Heart right ventricle (tissue), 16 donors: ENCODE results near the gene SND1. TPM values are rescaled to one million over a fixed set of nuclear protein-coding genes. Genes with fewer than 3 reads are reported as not detected.

ENCODE experiments used
- ATAC-seq, 8 donors: fragments of 200-7000 bp; cut with Tn5 transposase; one replicate each; pipeline ENCODE4 v1.9.1; 2020; ENCODE audit warnings: mild to moderate bottlenecking in 8 of 8, moderate library complexity in 8 of 8, moderate number of reproducible peaks in 1 of 8
- DNase-seq, 2 donors: peaks; one replicate each; pipeline ENCODE4 v3.0.0-alpha.2; 2020
- H3K27ac ChIP-seq, 10 donors: fragments of 200-600 bp; sonication (generic) in 2 of 10; one replicate each; pipeline versions ENCODE4 v1.5.0 to v1.8.0; 2020 to 2022; ENCODE audit warnings: mild to moderate bottlenecking in 3 of 10
- H3K27me3 ChIP-seq, 7 donors: fragments of 200-600 bp; one replicate each; pipeline ENCODE4 v1.8.0; 2021 to 2022; ENCODE audit warnings: mild to moderate bottlenecking in 2 of 7
- H3K36me3 ChIP-seq, 9 donors: fragments of 200-600 bp; sonication (generic) in 1 of 9; one replicate each; pipeline versions ENCODE4 v1.5.0 to v1.8.0; 2020 to 2022; ENCODE audit warnings: mild to moderate bottlenecking in 2 of 9
- H3K4me1 ChIP-seq, 9 donors: fragments of 200-600 bp; sonication (generic) in 1 of 9; one replicate each; pipeline versions ENCODE4 v1.5.0 to v1.8.0; 2020 to 2022; ENCODE audit warnings: mild to moderate bottlenecking in 4 of 9
- H3K4me3 ChIP-seq, 10 donors: fragments of 200-600 bp; sonication (generic) in 2 of 10; one replicate each; pipeline versions ENCODE4 v1.5.0 to v1.8.0; 2020 to 2022; ENCODE audit warnings: mild to moderate bottlenecking in 7 of 10, moderate library complexity in 2 of 10
- H3K9me3 ChIP-seq, 11 donors: fragments of 200-600 bp in 10 of 11; sonication (generic) in 2 of 11; one replicate each; pipeline versions ENCODE4 v1.5.0 to v1.8.0; 2013 to 2022; ENCODE audit warnings: mild to moderate bottlenecking in 2 of 11, control low read depth in 1 of 11, moderate library complexity in 1 of 11
- WGBS, 2 donors: extraction: QIAGEN DNeasy Blood & Tissue Kit; methylation state at CpG; one replicate each; pipeline ENCODE4 v1.1.7; 2013; ENCODE audit warnings: inconsistent platforms in 1 of 2; 5-methylcytosine and 5-hydroxymethylcytosine counted together
- intact Hi-C, 10 donors: fragments of 100-400 bp; cut with DNase I; formaldehyde crosslinking; loops; one replicate each; pipeline versions ENCODE4 v1.11.1 to v1.14.2; 2022
- polyA plus RNA-seq, 2 donors: library from polyadenylated mRNA; stranded (reverse); fragments of 200-250 nt; gene quantifications; one replicate each; pipeline ENCODE4 v1.2.3, GENCODE V29; 2013
- total RNA-seq, 10 donors: library from RNA; stranded (reverse); fragmentation: NEBNext Ultra II Directional in 3 of 10; extraction: Animal tissue kit (Norgen Biotek cat#: 25700) in 3 of 10; gene quantifications; one replicate each; pipeline versions ENCODE4 v1.2.1 to v1.2.4, GENCODE V29; 2021 to 2023
- TF ChIP-seq, protein P1 (sequence below), 9 donors: fragments of 200-600 bp; sonication (generic) in 2 of 9; IDR thresholded peaks; one replicate each; pipeline versions ENCODE4 v1.5.0 to v1.8.0; 2021 to 2022; ENCODE audit warnings: antibody characterized with exemption in 9 of 9, mild to moderate bottlenecking in 5 of 9, moderate library complexity in 1 of 9
- donor health status: Arrhythmogenic right ventricular cardiomyopathy.
- donor health status: ischemic (EF 13 %, LVEDD 7.1; RV severe dilation, severe dysfunction).
- donor health status: healthy with polysubstance abuse.
- donor health status: DM: no; HTN: yes; CAD: no.
- donor health status: DM: no; HTN: no; CAD: no.
- donor health status: ischemic (EF 25% LVEDD 6.9; RV normal size, moderate dysfunction).
- donor health status: ischemic (EF 25% LVEDD 5.7; RV mildly dilated, moderate dysfunction).
- donor health status: healthy.
- donor health status: DM: yes; HTN: yes; CAD: no.
- donor health status: Ischemic cardiomyopathy.
- donor health status: ischemic (EF 35%, LVEDD 5.7; RV mildly dilated, moderate dysfunction).
- donor health status: nonischemic (EF 11% LVEDD 7.7; RV severe dilation, severe dysfunction).
- donor health status: DM: yes; HTN: yes; CAD: no.
- donor health status: PGD.
- donor health status: ischemic (EF 29% LVEDD 5.4; RV normal size, mild dysfunction).
- donor health status: nonischemic (EF 23%, LVEDD 6.1; RV moderate dilation, normal function).

The SND1 gene
- total and polyA plus RNA-seq, 12 donors: 39.9 to 107 (median 80.8) TPM

DNA sequence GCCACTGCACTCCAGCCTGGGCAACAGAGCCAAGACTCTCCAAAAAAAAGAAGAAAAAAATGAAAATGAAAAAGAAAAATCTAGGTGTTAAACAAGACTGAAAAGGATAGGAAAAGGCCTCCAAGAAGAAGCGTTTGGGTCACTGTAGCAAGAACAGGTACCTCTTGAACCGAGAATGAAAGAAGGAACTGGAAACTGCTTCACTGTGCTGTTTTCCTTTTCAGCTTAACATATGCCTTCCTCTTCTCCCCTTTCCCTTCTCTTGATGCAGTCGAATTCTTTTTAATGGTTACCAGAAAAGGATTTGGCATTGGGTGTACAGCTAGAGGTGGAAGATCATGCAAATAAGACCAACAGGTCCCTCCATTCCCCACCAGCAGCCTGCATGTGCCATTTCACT lies 351.2 kb downstream of the SND1 start:
- WGBS, 2 donors: 86 to 92% methylated on average over 3 of the region's 3 CpGs
- TF ChIP-seq, protein P1, sequence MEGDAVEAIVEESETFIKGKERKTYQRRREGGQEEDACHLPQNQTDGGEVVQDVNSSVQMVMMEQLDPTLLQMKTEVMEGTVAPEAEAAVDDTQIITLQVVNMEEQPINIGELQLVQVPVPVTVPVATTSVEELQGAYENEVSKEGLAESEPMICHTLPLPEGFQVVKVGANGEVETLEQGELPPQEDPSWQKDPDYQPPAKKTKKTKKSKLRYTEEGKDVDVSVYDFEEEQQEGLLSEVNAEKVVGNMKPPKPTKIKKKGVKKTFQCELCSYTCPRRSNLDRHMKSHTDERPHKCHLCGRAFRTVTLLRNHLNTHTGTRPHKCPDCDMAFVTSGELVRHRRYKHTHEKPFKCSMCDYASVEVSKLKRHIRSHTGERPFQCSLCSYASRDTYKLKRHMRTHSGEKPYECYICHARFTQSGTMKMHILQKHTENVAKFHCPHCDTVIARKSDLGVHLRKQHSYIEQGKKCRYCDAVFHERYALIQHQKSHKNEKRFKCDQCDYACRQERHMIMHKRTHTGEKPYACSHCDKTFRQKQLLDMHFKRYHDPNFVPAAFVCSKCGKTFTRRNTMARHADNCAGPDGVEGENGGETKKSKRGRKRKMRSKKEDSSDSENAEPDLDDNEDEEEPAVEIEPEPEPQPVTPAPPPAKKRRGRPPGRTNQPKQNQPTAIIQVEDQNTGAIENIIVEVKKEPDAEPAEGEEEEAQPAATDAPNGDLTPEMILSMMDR (IDR thresholded peaks at IDR 0.05): no peak
- no peak for ATAC-seq
- intact Hi-C loops: no loop called here
- Histone ChIP-seq H3K27ac (peak overlapping the region in 1 of 10 donors; percentile 64), H3K4me3 (no peak overlapping the region), H3K27me3 (no peaks in the 10 kb centered on the region), H3K9me3 (no peaks in the 10 kb centered on the region), H3K36me3 (peaks cover 0 to 9% (median 0%) of the 10 kb centered on the region in 9 donors), H3K4me1 (peaks cover 2 to 69% (median 28%) of the 10 kb centered on the region in 9 donors)
- no peak for DNase-seq

DNA sequence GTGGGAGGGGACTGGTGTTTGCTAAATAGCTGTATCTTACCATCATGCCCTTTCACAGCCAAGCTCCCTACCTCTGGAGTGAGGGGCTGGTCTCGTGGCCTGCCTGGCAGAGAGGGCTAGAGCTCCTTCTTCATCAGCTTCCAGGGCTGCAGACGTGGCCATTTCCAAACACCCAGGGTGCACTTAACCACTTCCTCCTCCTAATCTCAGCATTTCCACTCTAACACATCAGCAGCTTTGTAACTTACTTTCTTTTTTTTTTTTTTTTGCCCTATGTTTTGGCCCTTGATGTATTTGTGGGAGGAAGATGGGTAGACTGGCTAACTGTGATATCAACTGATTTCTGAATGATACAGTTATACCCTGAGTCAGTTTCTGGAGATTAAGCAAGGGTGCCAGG lies 351.8 kb downstream of the SND1 start:
- H3K4me3 ChIP-seq: no peak overlapping the region
- H3K27me3 ChIP-seq: no peaks in the 10 kb centered on the region
- H3K4me1 ChIP-seq: peaks cover under 1 to 67% (median 28%) of the 10 kb centered on the region in 9 donors
- TF ChIP-seq, protein P1 (IDR thresholded peaks at IDR 0.05): no peak
- DNase-seq: no peak
- H3K9me3 ChIP-seq: no peaks in the 10 kb centered on the region
- peaks cover 0 to 3% (median 0%) of the 10 kb centered on the region in 9 donors for H3K36me3 ChIP-seq
- WGBS, 2 donors: 69% methylated on average over 2 of the region's 2 CpGs
- intact Hi-C loops: no loop called here
- peak overlapping the region in 1 of 10 donors; percentile 64 for H3K27ac ChIP-seq
- ATAC-seq: peak in 4 of 8 donors; percentile 29 to 49 (median 38)

DNA sequence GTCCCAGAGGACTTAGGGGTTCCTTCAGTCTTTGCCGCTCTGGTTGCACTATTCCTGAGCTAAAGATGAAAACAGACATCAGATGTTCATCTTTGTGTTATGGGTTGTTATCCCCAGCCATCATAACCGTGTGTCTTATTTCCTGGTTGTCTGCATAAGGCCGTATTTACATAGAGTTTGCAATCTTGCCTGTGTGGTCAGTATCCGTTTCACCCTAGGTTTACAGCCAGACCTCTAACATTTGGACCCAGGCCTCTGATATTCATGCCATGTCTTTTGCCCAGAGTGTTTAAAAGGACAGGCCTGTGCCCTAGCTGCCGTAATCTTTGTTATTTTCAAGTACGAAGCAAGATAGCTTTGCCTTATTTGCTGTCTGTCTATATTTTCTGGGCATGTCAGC lies 352.6 kb downstream of the SND1 start:
- Histone ChIP-seq H3K27me3 (no peaks in the 10 kb centered on the region), H3K27ac (peak overlapping the region in 1 of 10 donors; percentile 64), H3K36me3 (peaks cover 0 to 3% (median 0%) of the 10 kb centered on the region in 9 donors), H3K4me1 (peaks cover 0 to 61% (median 22%) of the 10 kb centered on the region in 9 donors), H3K9me3 (no peaks in the 10 kb centered on the region), H3K4me3 (no peak overlapping the region)
- TF ChIP-seq, protein P1 (IDR thresholded peaks at IDR 0.05): no peak
- ATAC-seq (no peak), DNase-seq (no peak)
- intact Hi-C loops: no loop called here
- 86 to 93% methylated on average over 6 of the region's 6 CpGs for WGBS, 2 donors

DNA sequence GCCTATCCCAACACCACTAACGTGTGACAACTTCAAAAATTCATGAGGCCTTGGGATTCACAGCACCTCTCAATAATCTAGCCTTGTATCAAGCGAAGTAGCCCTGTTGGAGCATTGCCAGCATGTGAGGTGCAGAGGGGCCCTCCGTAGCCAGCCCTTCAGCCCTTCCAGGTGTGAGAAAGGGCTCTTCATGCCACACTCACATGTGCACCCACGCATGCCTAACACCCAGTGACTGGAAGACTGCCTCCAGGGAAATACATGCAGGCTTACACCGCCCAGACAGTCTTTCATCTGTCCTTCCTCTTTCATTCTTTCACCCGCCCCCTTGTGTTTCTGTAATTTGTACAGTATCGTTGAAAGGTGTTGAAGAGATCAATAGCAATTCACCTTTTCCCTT lies 353.1 kb downstream of the SND1 start:
- Histone ChIP-seq H3K9me3 (no peaks in the 10 kb centered on the region), H3K4me1 (peaks cover 0 to 59% (median 20%) of the 10 kb centered on the region in 9 donors), H3K27ac (no peak overlapping the region), H3K27me3 (no peaks in the 10 kb centered on the region), H3K4me3 (no peak overlapping the region), H3K36me3 (peaks cover 0 to 6% (median 0%) of the 10 kb centered on the region in 9 donors)
- TF ChIP-seq, protein P1 (IDR thresholded peaks at IDR 0.05): no peak
- WGBS, 2 donors: 93 to 94% methylated on average over 7 of the region's 7 CpGs
- no peak for ATAC-seq
- intact Hi-C loops: no loop called here
- DNase-seq: no peak
